Gastrocnemius medialis (tissue), 4 donors: ENCODE data around the gene ZFP92.

Source experiments
- POLR2A ChIP-seq, 2 donors: fragments of 450-650 bp; IDR thresholded peaks; one replicate each; pipeline ENCODE4 v1.6.1; 2017; ENCODE audit warnings: antibody characterized with exemption in 2 of 2, mild to moderate bottlenecking in 2 of 2, moderate library complexity in 2 of 2
- TF ChIP-seq, protein P1 (sequence below), 5 experiments: fragments of 450-650 bp in 3 of 5; fragments of 200-600 bp in 2 of 5; sonication (generic) in 2 of 5; IDR thresholded peaks in 4 of 5; conservative IDR thresholded peaks in 1 of 5; 1 replicate in 4 of 5; 2 replicates in 1 of 5; pipeline ENCODE4 v1.5.1; 2016 to 2019; ENCODE audit warnings: antibody characterized with exemption in 5 of 5, mild to moderate bottlenecking in 3 of 5, moderate library complexity in 3 of 5

DNA sequence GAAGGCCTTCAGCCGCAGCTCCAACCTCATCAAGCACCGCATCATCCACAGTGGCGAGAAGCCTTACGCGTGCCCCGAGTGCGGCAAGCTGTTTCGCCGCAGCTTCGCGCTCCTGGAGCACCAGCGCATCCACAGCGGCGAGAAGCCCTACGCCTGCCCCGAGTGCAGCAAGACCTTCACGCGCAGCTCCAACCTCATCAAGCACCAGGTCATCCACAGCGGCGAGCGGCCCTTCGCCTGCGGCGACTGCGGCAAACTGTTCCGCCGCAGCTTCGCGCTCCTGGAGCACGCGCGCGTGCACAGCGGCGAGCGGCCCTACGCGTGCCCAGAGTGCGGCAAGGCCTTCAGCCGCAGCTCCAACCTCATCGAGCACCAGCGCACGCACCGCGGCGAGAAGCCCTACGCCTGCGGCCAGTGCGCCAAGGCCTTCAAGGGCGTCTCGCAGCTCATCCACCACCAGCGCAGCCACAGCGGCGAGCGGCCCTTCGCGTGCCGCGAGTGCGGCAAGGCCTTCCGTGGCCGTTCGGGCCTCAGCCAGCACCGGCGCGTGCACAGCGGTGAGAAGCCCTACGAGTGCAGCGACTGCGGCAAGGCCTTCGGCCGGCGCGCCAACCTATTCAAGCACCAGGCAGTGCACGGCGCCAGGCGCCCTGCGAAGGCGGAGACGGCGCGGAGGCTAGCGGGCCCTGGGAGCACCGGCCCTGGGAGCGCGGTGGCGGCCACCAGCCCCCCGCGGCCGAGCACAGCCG is 9.8 kb downstream of the ZFP92 start:
- no peak for TF ChIP-seq POLR2A (IDR thresholded peaks at IDR 0.05)
- TF ChIP-seq, protein P1, sequence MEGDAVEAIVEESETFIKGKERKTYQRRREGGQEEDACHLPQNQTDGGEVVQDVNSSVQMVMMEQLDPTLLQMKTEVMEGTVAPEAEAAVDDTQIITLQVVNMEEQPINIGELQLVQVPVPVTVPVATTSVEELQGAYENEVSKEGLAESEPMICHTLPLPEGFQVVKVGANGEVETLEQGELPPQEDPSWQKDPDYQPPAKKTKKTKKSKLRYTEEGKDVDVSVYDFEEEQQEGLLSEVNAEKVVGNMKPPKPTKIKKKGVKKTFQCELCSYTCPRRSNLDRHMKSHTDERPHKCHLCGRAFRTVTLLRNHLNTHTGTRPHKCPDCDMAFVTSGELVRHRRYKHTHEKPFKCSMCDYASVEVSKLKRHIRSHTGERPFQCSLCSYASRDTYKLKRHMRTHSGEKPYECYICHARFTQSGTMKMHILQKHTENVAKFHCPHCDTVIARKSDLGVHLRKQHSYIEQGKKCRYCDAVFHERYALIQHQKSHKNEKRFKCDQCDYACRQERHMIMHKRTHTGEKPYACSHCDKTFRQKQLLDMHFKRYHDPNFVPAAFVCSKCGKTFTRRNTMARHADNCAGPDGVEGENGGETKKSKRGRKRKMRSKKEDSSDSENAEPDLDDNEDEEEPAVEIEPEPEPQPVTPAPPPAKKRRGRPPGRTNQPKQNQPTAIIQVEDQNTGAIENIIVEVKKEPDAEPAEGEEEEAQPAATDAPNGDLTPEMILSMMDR (IDR thresholded peaks at IDR 0.05 in 4 of 5, conservative IDR thresholded peaks at IDR 0.05 in 1 of 5): no peak
